ENCODE data around the gene SYNE2.

DNA sequence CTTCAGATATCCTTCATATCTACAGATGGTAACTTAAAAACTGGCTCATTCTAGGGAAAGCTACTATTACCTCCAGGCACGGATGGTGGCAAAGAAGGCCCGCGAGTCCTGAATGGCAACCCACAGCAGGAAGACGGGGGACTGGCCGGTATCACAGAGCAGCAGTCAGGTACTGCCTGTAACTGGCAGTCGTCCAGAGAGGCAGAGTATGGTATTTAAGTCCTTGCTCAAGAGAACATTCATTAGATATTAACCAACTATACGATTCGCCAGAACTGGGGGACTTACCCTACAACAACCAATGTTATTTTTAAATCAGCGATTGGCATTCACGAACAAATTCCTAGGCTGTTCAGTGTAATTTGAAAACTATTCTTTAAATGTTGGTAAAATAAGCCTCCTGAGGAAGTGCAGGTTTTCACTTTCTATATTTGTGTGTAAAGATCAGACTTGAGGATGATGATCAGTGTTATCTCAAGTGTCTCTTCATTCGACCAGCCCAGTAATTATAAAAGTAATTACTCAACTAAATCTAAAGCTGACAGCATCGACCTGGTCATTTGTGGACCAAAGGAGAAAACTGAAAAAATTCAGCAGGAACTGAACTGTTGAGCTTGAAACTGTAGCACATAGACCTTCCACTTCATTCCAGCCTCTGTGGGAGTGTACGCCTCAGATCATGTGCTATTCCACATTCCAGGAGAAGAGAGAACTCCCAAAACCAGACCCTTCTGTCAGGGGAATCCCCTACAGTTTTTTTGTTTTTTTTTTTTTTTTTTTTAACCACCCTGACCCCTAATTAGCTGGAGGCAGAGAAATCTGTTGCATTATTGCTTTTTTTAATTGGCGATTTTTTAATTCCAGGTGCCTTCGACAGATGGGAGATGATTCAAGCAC is 365.8 kb downstream of the SYNE2 start:
- TF ChIP-seq POLR2A (IDR thresholded peaks at IDR 0.05; ENCODE audit: low read depth) (no peak), POLR2AphosphoS5 (IDR thresholded peaks at IDR 0.05) (no peak), EP300 (IDR thresholded peaks at IDR 0.05) (no peak)
- TF ChIP-seq, protein P1, sequence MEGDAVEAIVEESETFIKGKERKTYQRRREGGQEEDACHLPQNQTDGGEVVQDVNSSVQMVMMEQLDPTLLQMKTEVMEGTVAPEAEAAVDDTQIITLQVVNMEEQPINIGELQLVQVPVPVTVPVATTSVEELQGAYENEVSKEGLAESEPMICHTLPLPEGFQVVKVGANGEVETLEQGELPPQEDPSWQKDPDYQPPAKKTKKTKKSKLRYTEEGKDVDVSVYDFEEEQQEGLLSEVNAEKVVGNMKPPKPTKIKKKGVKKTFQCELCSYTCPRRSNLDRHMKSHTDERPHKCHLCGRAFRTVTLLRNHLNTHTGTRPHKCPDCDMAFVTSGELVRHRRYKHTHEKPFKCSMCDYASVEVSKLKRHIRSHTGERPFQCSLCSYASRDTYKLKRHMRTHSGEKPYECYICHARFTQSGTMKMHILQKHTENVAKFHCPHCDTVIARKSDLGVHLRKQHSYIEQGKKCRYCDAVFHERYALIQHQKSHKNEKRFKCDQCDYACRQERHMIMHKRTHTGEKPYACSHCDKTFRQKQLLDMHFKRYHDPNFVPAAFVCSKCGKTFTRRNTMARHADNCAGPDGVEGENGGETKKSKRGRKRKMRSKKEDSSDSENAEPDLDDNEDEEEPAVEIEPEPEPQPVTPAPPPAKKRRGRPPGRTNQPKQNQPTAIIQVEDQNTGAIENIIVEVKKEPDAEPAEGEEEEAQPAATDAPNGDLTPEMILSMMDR (IDR thresholded peaks at IDR 0.05): no peak

Data from esophagus muscularis mucosa (tissue), 4 donors.